Pulmonary artery endothelial cell (primary cell): Measurements from ENCODE around the gene PLSCR2. TPM values are rescaled to one million over a fixed set of nuclear protein-coding genes. Genes with fewer than 3 reads are reported as not detected.
"Not testable (repeated sequence)": the region's sequence is repeated elsewhere in the genome, so short reads cannot be mapped to it uniquely, and the experiment has no call there.

ENCODE experiments used
- DNase-seq: peaks from one replicate; pipeline ENCODE4 v3.0.0-alpha.2; 2011; ENCODE audit warnings: low read depth, low spot score
- total RNA-seq: library from RNA; depleted of rRNA; stranded (reverse); fragments of >200 nt; gene quantifications from 2 replicates; pipeline ENCODE4 v1.2.3, GENCODE V29; 2014

PLSCR2 gene
- total RNA-seq, 1 donor from 2014 or later = not detected

DNA sequence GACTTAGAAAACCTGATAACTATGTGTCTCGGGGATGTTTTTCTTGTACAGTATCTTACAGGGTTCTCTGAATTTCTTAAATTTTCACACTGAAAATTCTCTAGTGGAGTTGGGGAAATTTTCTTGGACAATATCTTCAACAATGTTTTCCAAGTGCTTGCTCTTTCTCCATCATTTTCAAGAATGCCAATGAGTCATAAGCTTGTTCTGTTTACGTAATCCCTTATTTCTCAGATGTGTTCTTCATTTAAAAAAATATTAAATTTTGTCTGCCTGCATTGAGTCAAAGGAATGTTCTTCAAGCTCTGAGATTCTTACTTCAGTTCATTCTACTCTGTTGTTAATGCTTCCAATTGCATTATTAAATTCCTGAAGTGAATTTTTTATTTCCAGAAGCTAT, 21.9 kb upstream of the PLSCR2 start:
- DNase-seq = no peak

DNA sequence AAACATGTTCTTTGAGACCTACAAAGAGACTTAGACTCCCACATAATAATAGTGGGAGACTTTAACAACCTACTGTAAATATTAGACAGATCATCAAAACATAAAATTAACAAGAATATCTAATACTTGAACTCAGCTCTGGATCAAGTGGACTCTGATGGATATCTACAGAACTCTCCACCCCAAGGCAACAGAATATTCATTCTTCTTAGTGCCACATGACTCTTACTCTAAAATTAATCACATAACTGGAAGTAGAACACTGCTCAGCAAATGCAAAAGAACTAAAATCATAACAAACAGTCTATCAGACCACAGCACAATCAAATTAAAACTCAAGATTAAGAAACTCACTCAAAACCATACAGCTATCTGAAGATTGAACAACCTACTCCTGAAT, 15.9 kb upstream of the PLSCR2 start:
- DNase-seq = no peak

DNA sequence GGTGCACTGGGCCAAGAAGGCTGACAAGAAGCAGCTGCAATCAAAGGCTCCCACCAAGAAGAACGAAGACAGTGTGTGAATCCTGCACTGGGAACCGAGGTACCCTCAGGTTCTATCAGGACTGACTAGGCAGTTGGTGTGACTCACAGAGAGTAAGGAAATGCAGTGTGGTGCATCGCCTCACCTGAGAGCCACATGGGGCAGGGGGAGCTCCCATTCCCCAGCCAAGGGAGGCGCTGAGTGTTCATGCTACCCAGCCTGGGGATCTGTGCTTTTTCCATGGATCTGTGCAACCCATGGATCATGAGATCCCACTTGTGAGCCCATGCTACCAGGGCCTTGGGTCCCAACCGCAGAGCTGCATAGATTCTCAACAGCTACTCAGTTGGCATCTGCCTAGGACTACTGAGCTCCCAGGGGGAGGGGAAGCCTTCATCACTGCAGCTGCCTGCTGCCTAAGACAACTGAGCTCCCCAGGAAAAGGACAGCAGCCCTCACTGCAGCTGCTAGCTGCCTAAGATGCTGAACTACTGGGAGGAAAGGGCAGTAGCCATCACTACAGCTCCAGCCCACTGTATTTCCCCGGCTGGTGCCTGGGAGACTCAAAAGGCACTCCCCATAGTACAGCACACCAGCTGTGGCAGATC, 6.9 kb upstream of the PLSCR2 start:
- DNase-seq = no peak

DNA sequence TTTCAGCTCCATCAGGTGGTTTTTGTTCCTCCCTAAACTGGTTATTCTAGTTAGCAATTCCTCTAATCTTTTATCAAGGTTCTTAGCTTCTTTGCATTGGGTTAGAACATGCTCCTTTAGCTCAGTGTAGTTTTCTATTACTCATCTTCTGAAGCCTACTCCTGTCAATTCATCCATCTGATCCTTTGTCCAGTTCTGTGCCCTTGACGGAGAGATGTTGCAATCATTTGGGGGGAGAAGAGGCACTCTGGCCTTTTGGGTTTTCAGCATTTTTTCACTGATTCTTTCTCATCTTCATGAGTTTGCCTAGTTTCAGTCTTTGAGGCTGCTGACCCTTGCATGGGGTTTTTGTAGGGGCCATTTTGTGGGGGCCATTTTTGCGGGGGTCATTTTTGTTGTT, 5.6 kb upstream of the PLSCR2 start:
- not testable (repeated sequence) for DNase-seq

DNA sequence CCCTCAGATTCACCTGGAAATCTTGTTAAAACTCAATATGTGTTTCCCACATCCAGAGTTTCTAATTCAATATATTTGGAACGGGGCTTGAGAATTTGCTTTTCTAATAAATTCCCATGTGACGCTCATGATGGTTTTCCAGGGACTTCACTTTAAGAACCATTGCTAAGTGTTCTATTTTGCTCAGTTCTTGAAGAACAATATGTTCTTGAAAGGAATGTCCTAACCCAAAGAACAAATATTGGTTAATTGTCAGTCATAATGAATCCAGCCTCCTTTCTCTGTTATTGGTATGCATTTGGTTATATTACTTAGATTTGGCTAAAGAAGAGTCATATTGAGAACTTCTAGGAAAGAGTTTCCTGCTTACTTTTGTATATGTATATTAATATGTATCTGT, 4.4 kb upstream of the PLSCR2 start:
- no peak for DNase-seq

DNA sequence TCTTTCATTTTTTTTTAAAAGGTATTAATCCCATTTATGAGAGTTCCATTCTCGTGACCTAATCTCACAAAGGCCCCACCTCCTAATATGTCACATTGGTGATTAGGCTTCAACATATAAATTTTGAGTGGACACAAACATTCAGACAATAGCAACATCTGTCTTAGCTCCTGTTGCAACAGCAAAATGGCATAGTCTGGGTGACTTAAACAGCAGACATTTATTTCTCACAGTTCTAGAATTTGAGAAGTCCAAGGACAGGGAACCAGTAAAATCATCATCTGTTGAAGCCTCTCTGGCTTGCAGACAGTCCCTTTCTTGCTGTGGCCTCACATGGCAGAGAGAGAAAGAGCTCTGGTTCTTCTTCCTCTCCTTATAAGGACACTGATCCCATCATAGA, 3.2 kb upstream of the PLSCR2 start:
- no peak for DNase-seq

DNA sequence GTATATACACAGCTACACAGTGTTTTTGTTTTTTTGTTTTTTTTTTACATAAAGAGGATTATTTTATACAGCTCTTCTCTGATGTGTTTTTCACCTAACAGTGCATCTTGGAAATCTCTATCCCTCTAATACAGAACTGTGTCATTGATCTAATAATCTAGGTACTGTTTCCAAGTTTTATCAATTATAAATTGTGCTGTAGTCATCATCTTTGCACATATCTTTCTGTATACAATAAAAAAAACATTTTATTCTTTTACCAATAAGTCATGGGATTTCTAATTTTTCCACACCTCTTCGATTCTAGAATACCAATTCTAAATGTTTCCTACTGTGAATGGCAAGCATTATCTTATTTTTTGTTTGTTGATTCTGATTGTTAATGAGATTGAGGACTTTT, 1.7 kb upstream of the PLSCR2 start:
- no peak for DNase-seq

DNA sequence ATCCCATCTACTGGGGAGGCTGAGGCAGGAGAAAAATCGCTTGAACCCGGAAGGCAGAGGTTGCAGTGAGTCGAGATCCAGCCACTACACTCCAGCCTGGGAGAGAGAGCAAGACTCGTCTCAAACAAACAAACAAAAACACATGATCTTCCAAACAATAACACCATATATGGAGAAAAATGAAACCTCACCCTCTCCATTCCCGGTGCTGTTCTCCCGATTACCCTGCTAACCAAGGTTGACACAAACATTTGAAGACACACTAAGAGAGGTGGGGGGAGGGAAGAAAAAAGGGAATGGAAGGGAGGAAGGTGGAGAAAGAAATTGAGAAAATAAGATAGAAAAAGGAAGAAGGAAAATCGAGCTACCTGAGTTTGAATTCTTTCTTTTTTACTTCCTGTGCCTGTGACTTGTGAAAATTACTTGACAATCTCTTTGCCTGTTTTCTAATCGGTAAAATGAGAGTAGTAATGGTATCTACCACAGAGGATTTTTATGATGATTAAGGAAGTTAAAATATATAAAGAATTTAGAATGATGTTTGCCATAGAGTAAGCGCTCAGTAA, 1.1 kb upstream of the PLSCR2 start:
- no peak for DNase-seq

DNA sequence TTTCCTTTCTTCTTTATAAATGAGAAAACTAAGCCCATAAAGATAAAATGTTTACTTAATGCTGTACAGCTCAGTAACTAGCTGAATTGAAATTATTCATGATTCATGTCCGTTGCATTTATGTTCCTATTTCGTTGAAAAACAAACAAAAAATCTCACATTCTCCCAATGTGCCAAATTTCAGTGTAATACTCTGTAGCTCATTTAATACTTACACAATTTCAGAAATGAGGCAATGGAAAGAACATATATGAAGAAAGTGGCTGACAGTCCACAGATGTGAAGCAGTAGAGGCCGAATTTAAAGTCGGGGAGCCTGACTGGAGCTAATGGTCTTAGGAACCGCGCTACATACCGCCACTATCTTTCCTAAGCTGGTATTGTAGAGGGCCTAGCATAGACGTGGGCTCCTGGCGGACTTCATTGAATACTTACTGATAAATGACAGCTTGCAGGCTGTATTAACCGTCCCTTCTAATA, 651 bp downstream of the PLSCR2 start:
- DNase-seq = no peak

DNA sequence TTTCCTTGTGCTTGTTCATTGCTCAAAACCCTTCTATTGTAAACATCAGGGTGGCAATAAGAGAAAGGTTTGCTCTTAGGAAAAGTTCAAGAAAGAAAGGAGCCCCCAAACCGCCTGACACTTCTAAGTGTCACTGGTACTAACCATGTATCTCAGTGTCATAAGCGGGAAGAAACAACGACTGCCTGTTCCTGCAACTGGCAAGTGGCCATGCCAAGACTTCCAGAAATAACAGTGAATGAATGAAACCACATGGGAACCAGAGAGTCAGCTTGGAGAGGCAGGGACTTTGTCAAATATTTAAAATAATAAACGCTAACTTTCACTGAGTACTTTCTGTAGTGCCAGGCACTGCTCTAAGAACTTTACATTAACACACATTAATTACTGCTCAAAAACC, 1.1 kb downstream of the PLSCR2 start:
- DNase-seq = no peak

DNA sequence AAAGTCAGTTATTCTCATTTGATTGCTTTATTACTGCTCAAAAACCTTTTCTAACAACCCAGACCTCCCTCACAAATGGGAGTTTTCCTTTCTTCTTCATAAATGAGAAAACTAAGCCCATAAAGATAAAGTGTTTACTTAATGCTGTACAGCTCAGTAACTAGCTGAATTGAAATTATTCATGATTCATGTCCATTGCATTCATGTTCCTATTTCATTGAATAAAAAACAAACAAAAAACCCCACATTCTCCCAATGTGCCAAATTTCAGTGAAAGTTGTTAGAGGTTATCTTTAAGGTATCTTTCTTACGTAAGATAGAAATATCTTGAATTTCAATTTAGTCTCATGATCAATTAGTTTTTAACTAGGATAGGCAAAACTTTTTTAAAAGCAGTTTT, 2.8 kb downstream of the PLSCR2 start:
- DNase-seq = no peak

DNA sequence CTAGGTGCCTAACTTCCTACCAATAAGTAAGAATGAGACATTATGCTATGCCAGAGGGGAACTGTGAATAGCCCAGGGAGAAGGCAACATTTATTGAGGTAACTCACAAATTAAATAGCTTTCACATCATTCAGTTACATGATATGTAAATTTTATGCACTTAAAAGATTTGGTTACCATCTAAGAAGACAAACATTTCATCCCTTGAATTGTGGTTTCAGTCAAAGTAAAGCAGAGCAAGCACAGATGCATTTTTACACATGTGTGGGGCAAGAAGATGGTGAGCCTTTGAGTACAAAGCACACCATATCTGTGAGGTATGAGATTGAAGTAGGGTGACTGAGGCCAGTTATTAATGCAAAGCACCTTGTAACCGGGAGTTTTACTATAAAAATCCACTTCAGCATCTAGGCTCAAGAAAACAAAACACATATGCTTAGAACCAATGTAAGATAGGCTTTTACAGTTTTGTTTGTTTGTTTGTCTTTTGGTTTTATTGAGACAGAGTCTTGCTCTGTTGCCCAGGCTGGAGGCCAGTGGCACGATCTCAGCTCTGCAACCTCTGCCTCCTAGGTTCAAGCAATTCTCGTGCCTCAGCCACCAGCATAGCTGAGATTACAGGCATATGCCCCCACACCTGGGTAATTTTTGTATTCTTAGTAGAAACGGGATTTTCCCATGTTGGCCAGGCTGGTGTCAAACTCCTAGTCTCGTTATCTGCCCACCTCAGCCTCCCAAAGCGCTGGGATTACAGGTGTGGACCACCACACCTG, 3.5 kb downstream of the PLSCR2 start:
- DNase-seq = no peak

DNA sequence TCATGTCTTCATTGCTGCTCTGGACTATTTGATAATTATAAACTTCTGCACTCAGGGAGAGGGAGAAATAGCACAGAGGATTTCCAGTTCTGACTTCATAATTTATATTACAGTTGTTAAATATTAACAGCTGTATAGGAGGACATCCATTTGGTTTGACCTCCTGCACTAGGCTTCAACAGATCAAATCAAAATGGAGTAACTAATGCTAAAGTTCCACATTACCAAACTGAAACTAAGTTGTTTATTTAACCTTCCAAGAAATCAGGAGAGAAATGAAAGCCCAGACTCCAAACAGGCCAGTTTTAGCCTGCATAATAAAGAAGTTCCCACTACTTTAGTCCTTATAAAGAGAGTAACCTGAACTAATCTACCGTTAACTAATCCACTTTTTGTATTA, 4.6 kb downstream of the PLSCR2 start:
- DNase-seq = no peak

DNA sequence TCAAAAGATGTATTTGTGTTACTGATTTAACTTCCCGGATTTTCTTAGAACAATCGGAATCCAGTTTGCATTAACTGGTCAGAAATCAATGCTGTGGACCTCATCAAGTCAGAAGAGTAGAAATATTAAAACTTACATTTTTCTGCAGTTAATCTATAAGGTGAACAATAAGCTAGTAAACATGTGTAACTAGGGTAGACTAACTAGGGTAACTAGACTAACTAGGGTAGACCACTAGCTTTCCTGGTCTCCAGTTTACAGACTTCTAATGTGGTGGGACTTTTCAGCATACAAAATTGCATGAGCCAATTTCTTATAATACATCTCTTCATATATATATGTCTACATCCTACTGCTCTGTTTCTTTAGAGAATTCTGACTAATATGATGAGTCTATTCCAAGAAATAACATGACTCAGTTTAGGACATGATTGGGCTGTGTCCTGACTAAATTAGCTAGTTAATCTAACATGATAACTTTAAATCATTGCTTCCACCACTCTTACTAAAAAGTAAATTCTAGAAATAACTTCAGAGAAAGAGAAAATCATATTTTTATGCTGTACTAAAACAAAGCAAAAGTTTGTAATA, 5.3 kb downstream of the PLSCR2 start:
- DNase-seq = no peak

DNA sequence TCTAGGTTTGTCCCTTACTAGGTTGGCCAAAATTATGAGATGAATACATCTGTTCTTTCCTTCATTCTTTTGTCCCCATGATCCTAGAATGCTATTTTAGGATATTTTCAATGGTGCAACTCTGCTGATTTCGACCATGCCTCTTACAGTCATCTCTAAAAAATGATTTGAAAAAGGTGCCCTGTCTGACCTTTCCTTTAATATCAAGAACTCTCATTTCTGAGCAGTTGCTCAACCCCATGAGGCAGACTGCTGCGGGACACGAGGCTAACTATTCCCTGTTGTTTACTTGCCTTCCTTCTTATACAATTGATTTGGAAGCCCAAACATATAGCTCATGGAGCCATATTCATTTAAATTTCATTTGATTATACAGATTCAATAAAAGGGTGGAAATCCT, 14.6 kb downstream of the PLSCR2 start:
- DNase-seq = no peak

DNA sequence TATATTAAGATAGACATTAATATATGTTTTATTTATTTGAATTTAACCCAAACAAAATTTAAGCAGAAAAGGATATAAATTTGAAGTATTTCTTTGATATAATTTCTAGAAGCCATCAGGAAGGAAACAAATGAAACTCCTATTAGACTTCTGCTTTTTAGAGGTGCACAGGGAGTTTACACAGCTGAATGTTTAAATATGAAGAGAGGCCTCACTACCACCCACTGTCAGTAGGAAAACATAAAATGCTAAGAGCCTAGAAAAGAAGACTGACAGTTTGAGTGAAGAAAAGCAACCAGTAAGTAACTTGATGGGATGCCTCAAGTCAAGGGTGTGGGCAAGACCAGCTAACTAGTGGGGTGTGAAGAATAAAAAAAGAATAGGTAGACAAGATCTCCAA, 19.7 kb downstream of the PLSCR2 start:
- DNase-seq = no peak

DNA sequence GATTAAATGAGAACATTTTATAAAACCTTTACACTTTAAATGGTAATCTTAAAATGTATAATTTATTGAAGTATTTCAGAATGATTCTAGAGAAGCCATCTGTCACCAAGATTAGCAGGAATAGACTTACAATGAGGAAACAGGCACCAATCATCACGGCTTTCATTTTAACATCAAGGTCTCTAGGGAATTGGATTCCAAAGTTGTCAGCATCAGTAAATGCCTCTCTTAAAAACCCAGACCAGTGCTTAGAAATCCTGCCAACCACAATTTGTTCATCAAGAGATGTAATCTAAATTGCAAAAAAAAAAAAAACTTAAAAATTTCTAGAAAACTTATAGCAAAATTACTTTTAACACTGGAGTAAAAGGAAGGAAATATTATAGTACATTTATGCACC, 20.3 kb downstream of the PLSCR2 start:
- DNase-seq = no peak

DNA sequence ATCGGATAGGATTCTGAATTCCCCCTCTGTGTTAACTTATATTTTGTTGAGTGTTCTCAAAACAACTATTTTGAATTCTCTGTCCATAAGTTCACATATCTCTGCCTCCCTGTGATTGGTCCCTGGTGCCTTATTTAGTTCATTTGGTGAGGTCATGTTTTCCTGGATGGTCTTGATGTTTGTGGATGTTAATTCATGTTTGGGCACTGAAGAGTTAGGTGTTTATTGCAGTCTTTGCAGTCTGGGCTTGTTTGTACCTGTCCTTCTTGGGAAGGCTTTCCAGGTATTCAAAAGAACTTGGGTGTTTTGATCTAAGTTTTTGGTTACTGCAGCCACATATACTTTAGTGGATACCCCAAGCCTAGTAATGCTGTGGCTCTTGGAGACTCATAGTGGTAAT, 23.3 kb downstream of the PLSCR2 start:
- no peak for DNase-seq

DNA sequence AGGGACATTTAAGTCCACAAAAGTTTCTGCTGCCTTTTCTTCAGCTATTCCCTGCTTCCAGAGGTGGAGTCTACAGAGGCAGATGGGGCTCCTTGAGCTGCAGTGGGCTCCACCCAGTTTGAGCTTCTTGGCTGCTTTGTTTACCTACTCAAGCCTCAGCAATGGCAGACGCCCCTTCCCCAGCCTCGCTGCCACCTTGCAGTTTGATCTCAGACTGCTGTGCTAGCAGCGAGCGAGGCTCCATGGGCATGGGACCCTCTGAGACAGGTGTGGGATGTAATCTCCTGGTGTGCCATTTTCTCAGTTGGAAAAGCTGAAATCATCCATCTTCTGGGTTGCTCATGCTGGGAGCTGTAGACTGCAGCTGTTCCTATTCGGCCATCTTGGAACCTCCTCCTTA, 29.1 kb downstream of the PLSCR2 start:
- not testable (repeated sequence) for DNase-seq

DNA sequence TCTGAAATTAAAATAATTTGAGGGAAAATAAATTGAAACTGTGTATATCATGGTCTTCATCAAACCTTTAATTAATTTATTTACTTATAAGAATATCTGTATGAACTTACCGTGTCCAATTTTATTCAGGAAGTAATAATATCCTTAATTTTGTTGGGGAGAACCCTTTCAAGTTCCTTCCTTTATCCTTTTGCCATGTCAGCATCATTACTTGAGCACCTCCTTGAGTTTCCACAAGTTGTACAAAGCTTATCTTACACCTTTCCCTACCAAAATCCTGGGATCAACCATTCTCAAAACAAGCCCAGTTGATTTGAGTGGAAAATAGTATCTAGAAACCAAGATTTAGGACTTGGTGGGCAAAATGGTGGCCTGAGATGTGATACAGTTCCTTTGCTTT, 37.3 kb downstream of the PLSCR2 start:
- DNase-seq = no peak

DNA sequence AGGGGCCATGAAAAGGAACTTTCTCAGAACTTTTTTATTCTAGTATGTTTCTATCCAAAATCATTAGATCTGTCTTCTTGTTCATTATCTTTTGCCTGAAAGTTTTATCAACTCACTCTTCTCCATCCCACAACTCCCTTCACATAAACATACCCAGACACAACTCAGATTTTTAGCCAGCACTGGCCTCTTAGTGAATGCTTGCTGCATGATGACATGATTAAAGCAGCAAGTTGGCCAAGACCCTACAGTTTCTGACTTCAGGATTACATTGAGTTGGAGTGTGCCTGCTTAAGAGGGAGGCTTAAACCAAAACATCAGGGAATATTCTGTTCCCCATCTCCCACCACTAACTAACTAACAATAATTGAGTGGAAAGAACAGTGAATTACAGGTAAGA, 38.1 kb downstream of the PLSCR2 start:
- no peak for DNase-seq

DNA sequence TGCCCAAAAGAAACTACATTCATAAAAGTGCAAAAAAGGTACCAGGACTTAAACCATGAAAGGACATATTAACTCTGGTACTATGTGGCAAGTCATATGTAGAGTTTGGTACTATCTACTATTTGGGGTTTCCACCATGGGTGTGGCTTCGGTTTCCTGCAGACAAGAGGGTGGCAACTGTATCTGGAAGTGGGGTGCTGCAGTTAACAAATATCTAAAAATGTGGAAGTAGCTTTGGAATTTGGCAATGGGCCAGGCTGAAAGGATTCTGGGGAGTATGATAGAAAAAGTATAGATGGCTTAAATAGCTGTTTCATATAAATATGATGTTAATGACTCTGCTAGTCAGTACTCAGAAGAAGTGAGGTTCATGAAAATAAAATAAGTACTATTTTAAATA, 44.0 kb downstream of the PLSCR2 start:
- DNase-seq = no peak
